ENCODE data around the gene EARS2. TPM values are rescaled to one million over a fixed set of nuclear protein-coding genes. Genes with fewer than 3 reads are reported as not detected.

Gene EARS2
- total and polyA plus RNA-seq, 2 of the 8 experiments (the other 6 are each of a cell fraction or from before 2014, with no cell fraction given), result 47.8 to 111 TPM

DNA sequence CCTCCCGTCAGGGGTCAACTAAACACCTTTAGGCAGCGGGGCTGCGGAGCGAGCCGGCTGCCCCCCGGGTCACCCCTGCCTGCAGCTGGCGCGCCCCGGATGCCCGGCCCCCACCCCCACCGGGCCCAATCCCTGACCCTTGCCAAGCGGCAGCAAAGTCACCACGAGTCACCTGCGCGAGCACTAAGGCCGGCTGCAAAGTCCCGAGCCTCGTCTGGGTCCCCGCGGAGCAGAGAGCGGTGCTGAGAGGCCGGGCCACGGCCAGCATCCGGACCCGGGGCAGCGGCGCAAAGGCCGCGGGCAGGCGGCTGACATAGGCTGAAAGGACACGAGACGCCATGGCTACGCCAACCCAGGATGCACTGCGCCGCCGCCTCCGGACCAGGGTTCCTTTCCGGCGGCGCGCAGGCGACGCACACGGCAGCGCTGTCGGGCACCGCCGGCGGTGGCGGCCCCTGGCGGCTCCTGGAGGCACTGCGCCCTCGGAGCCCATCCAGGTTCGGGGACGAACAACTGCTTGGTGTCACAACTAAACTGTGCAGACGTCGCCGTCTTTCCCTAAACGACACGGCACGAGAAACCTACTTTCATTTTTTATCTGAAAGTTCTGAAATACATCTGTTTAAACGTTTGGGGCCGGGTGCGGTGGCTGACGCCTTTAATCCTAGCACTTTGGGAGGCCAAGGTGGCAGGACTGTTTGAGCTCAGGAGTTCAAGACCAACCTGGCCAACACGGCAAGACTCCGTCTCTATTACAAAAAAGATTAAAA is 39.0 kb upstream of the EARS2 start, which contains the start of gene NDUFAB1 (continued):
- peak; percentile 90 for TF ChIP-seq TAF1 (IDR thresholded peaks at IDR 0.05; ENCODE audit: low read depth, low read length)
- TF ChIP-seq POLR2A (IDR thresholded peaks at IDR 0.05; ENCODE audit: control extremely low read depth in 1 of 2, low read depth in 2 of 2, low read length in 2 of 2), result peak in 1 of 2 experiments; percentile 72; a peak in 1 of 3 replicates
- TF ChIP-seq CBX8 (IDR thresholded peaks at IDR 0.05; ENCODE audit: borderline replicate concordance, low read depth, low read length), result no peak
- TF ChIP-seq EZH2 (IDR thresholded peaks at IDR 0.05; ENCODE audit: low read depth, low read length, severe bottlenecking), result no peak
- no peak for TF ChIP-seq SIRT6 (IDR thresholded peaks at IDR 0.05; ENCODE audit: low read length)
- TF ChIP-seq TBP (IDR thresholded peaks at IDR 0.05; ENCODE audit: low read depth, low read length), result peak; percentile 78
- TF ChIP-seq TCF12 (IDR thresholded peaks at IDR 0.05; ENCODE audit: low read depth, low read length), result no peak
- peak; percentile 82 for TF ChIP-seq KDM5A (IDR thresholded peaks at IDR 0.05; ENCODE audit: low read length)
- no peak for TF ChIP-seq SRF (IDR thresholded peaks at IDR 0.05; ENCODE audit: low read depth, low read length)
- no peak for TF ChIP-seq ZNF274 (IDR thresholded peaks at IDR 0.05; ENCODE audit: borderline replicate concordance, extremely low read depth, low read length)
- TF ChIP-seq SP1 (IDR thresholded peaks at IDR 0.05; ENCODE audit: low read depth, low read length), result no peak
- TF ChIP-seq CEBPB (IDR thresholded peaks at IDR 0.05; ENCODE audit: low read depth, low read length), result no peak
- no peak for TF ChIP-seq CBX5 (IDR thresholded peaks at IDR 0.05; ENCODE audit: low read depth, low read length)
- TF ChIP-seq CREB1 (IDR thresholded peaks at IDR 0.05), result peak; percentile 79
- TF ChIP-seq PHF8 (conservative IDR thresholded peaks at IDR 0.05; ENCODE audit: low read depth, low read length), result peak; percentile 79
- TF ChIP-seq MAFK (IDR thresholded peaks at IDR 0.05; ENCODE audit: low read depth, low read length), result no peak
- TF ChIP-seq, protein P1, sequence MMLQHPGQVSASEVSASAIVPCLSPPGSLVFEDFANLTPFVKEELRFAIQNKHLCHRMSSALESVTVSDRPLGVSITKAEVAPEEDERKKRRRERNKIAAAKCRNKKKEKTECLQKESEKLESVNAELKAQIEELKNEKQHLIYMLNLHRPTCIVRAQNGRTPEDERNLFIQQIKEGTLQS (IDR thresholded peaks at IDR 0.05; ENCODE audit: insufficient read depth, low read depth, low read length), result peak; percentile 46; the same call in 1 of the 2 replicates
- no peak for TF ChIP-seq FOSL1 (IDR thresholded peaks at IDR 0.05; ENCODE audit: insufficient read depth, low read depth, low read length)
- no peak for TF ChIP-seq NANOG (IDR thresholded peaks at IDR 0.05; ENCODE audit: insufficient read depth, low read depth, low read length, poor library complexity, severe bottlenecking)
- TF ChIP-seq KDM4A (IDR thresholded peaks at IDR 0.05; ENCODE audit: low read depth, low read length, severe bottlenecking), result no peak
- TF ChIP-seq SIX5 (IDR thresholded peaks at IDR 0.05; ENCODE audit: low read depth, low read length), result no peak
- TF ChIP-seq BRCA1 (IDR thresholded peaks at IDR 0.05; ENCODE audit: low read depth, low read length), result no peak
- TF ChIP-seq, protein P2, sequence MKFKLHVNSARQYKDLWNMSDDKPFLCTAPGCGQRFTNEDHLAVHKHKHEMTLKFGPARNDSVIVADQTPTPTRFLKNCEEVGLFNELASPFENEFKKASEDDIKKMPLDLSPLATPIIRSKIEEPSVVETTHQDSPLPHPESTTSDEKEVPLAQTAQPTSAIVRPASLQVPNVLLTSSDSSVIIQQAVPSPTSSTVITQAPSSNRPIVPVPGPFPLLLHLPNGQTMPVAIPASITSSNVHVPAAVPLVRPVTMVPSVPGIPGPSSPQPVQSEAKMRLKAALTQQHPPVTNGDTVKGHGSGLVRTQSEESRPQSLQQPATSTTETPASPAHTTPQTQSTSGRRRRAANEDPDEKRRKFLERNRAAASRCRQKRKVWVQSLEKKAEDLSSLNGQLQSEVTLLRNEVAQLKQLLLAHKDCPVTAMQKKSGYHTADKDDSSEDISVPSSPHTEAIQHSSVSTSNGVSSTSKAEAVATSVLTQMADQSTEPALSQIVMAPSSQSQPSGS (IDR thresholded peaks at IDR 0.05; ENCODE audit: low read length), result no peak
- TF ChIP-seq CTBP2 (IDR thresholded peaks at IDR 0.05; ENCODE audit: borderline replicate concordance, insufficient read depth, insufficient read length, low read length), result no peak
